ENCODE measurements around the gene RALGAPA2.
A peak's percentile ranks its signal among the peaks of the same experiment; 100 is the strongest.

RALGAPA2 gene

GRCh38 chr20:20712474-20713243 lies at the start of gene RALGAPA2:
Gene RALGAPA2 (minus strand): TSS chr20:20712644. CDS start chr20:20712480, 164 bp downstream.
- DNase-seq (ENCODE audit: low read depth), result peak; percentile 91

- no peak for DNase-seq (ENCODE audit: low read depth)
Measured at GRCh38 chr20:20761301-20761700, 48.9 kb upstream of the RALGAPA2 start.

GRCh38 chr20:20759132-20759531 lies 46.7 kb upstream of the RALGAPA2 start:
- no peak for DNase-seq (ENCODE audit: low read depth)

- DNase-seq (ENCODE audit: low read depth), result no peak
Measured at GRCh38 chr20:20755674-20756319, 43.4 kb upstream of the RALGAPA2 start.

GRCh38 chr20:20755231-20755630 lies 42.8 kb upstream of the RALGAPA2 start:
- no peak for DNase-seq (ENCODE audit: low read depth)

GRCh38 chr20:20754714-20755113 lies 42.3 kb upstream of the RALGAPA2 start:
- DNase-seq (ENCODE audit: low read depth), result no peak

GRCh38 chr20:20752712-20753111 lies 40.3 kb upstream of the RALGAPA2 start:
- DNase-seq (ENCODE audit: low read depth), result no peak

GRCh38 chr20:20747298-20747697 lies 34.9 kb upstream of the RALGAPA2 start:
- DNase-seq (ENCODE audit: low read depth), result no peak

- no peak for DNase-seq (ENCODE audit: low read depth)
Measured at GRCh38 chr20:20744170-20744725, 31.8 kb upstream of the RALGAPA2 start.

- no peak for DNase-seq (ENCODE audit: low read depth)
Measured at GRCh38 chr20:20743511-20744169, 31.2 kb upstream of the RALGAPA2 start.

GRCh38 chr20:20741087-20742045 lies 28.9 kb upstream of the RALGAPA2 start:
- no peak for DNase-seq (ENCODE audit: low read depth)

GRCh38 chr20:20740541-20740940 lies 28.1 kb upstream of the RALGAPA2 start:
- DNase-seq (ENCODE audit: low read depth), result no peak

GRCh38 chr20:20737158-20737557 lies 24.7 kb upstream of the RALGAPA2 start:
- DNase-seq (ENCODE audit: low read depth), result no peak

GRCh38 chr20:20736303-20736702 lies 23.9 kb upstream of the RALGAPA2 start:
- DNase-seq (ENCODE audit: low read depth), result no peak

GRCh38 chr20:20734475-20734948 lies 22.1 kb upstream of the RALGAPA2 start:
- DNase-seq (ENCODE audit: low read depth), result no peak

- no peak for DNase-seq (ENCODE audit: low read depth)
Measured at GRCh38 chr20:20733943-20734342, 21.5 kb upstream of the RALGAPA2 start.

- no peak for DNase-seq (ENCODE audit: low read depth)
Measured at GRCh38 chr20:20732641-20733040, 20.2 kb upstream of the RALGAPA2 start.

GRCh38 chr20:20731945-20732296 lies 19.5 kb upstream of the RALGAPA2 start:
- DNase-seq (ENCODE audit: low read depth), result no peak

- DNase-seq (ENCODE audit: low read depth), result no peak
Measured at GRCh38 chr20:20731000-20731944, 18.8 kb upstream of the RALGAPA2 start.

- no peak for DNase-seq (ENCODE audit: low read depth)
Measured at GRCh38 chr20:20729563-20729962, 17.1 kb upstream of the RALGAPA2 start.

Data from activated T-helper 9 cell treated with anti-CD3 and anti-CD28 coated beads, Interleukin-2, amount 50 U/mL, for 16 hours (primary cell).